HG03066 (cell line): ENCODE measurements around the gene TRIAP1.
"Not testable (repeated sequence)": the region's sequence is repeated elsewhere in the genome, so short reads cannot be mapped to it uniquely, and the experiment has no call there.

Experiments used
- ATAC-seq: cut with Tn5 transposase; IDR thresholded peaks from one replicate; pipeline ENCODE4 v1.9.1; 2021; ENCODE audit warnings: low read depth; ENCODE audit not compliant: unreplicated experiment

Gene TRIAP1

GRCh38 chr12:120469450-120470149 is 23.4 kb upstream of the TRIAP1 start, which contains the start of gene SRSF9:
TSS of gene SRSF9 (minus strand) at chr12:120469748. CDS start at chr12:120469609, 139 bp downstream.
- ATAC-seq: peak; percentile 80

DNA sequence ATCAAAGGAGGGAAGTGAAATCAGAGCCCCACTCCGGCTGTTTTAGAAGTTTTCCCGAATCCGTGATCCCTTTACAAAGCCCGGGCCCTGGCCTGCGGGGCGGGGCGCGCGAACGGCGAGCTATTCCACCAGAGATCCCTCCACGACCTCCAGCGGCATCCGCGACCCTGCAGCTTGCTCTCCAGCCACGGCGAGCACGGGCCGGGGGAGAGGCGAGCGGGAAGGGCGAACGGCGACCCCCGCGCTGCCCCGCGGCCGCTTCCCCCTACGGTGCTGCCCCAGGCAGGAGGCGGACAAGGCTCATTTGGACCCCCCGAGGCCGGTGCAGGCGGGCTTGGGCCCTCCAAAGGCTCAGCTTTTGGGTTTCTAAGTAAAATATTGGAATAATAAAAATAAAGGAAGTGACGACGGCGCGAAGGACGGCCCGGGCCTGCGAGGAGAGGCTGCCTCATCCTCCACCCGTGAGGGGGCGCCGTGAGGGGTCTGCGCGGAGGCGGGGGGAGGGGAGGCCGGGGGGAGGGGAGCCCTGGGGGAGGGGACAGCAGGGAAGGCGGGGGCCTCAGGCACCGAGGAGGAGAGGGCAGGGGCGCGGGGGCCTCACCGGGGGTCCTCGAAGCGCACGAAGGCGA is 22.8 kb upstream of the TRIAP1 start:
- peak; percentile 30 for ATAC-seq

DNA sequence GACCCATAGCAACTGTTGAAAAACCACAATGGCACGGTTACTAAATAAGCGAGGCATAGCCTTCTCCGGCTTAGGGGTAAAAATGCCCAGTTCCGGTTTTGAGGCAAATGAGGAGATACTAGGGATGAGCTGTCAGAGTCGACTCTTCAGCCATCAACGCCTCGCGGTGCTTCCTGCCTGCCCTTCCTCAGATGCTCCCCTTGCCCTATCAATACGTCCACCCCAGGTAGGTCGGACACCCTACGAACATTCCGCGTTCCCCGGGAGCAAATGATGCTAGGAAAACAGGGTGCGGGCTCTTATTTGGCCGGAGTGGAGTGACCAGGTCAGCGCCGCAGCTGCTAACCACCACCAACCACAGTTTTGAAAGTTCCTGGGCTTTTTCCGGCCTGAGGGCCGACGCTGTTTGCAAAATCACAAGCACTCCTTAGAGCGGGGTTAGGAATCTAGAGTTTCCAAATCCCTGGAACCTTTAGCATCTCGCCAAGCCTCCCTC is 22.2 kb upstream of the TRIAP1 start:
- no peak for ATAC-seq

GRCh38 chr12:120467439-120467838 is 21.3 kb upstream of the TRIAP1 start:
- no peak for ATAC-seq

- no peak for ATAC-seq
These were observed 20.6 kb upstream of the TRIAP1 start for GRCh38 chr12:120466560-120467315.

GRCh38 chr12:120465756-120466155 is 19.6 kb upstream of the TRIAP1 start:
- no peak for ATAC-seq

GRCh38 chr12:120463712-120464111 is 17.5 kb upstream of the TRIAP1 start:
- no peak for ATAC-seq

DNA sequence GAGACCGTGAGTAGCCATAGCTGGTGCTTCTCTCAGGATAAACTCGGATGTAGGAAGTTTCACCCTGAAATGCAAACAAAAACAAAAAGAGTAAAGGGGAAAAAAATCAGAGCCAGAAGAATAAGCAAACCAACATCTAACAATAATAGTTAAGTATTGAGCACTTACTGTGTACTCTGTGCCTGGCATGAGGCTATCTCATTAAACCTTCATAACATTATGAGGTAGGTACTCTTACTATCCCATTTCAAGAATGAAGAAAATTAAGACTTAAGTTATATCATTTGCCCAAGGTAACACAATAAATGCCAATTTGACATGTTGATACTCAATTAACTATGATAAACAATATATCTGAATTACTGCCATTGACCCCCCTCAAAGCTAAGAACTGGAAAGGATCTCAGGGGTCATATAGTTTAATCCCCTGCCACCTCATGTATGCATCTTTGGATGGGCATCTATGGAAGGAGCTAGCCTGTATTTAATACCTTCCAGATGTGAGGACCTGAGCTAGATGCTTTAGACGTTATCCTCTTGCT is 16.0 kb upstream of the TRIAP1 start:
- no peak for ATAC-seq

DNA sequence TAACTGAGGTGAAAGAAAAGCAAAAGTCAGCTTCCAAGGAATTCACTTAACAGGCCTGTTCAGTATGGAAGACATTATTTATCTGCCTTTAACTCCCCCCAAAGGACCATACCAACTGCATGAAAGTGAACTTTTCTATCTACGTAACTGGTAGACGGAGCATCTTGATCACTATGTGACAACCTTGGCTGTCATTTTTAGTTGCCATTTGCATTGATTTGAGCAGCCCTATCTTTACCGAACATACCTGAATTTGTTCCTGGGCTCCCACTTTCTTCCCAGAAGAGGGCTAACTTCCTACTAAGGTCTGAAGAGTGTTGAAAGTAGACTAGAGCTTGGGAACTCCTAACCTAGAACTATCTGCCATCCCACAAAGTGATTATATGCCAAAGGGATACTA is 14.0 kb upstream of the TRIAP1 start:
- ATAC-seq: no peak

DNA sequence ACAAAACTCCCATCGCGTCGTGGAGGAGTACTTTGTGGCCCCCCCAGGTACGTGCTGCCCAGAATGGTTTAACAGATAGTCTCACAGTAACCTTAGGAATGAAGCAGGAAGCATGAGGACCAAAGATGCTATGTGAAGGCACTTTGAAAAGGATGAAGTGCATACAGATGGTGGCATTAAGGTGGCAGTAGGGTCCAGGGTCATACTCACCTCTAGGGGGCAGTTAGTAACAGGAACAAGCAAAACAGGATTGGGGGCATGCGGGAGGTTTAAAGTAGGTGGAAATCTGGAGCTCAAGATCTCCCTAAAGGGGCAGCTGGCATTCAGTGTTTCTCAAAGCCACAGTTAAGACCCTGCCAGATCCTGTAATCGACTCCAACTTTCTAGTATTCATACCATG is 10.9 kb upstream of the TRIAP1 start:
- ATAC-seq: no peak

DNA sequence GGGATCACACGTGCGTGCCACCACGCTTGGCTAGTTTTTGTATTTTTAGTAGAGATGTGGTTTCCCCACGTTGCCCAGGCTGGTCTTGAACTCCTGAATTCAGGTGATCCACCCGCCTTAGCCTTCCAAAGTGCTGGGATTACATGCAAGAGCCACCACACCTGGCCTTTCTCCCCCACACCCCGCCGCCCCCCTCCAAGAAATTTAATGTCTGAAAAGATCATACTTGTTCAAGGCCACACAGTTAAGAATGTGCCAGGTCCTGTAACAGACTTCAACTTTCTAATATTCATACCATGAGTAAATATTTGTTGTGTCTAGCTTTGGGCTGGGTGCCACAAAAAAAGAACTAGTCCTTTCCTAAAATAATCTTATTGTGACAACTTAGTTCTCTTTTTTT is 9.1 kb upstream of the TRIAP1 start:
- ATAC-seq: no peak

GRCh38 chr12:120453977-120454376 is 7.8 kb upstream of the TRIAP1 start:
- no peak for ATAC-seq

DNA sequence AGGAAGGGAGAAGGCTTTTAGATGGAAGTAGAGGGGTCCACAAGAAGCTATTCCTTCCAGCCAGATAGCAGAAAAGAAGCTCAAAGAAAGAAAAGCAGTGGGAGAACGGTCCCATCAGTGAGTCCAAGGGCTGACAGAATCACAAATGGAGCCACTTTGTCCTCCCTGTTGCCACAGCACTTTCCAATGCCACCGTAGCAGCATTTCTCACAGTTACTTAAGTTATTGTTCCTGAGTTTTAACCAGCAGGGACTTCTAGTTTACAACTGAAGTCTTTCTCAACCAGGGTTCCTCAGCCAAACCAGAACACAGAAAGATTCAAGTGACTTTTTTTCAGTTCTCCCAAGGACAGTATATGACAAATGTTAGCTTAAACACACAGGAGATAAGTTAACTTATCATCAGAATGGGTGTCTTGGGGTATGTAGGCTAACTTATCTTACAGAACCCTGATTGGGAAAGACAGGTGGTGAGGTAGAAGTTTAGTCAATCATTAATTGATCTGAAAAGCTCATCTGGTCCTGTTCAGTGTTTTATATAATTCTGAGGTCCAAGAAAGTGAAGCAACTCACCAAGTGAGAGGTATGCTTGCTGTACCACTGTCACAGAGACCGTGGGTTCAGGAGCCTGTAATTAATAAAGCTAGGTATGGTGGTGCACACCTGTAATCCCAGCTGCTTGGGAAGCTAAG is 7.0 kb upstream of the TRIAP1 start:
- no peak for ATAC-seq

DNA sequence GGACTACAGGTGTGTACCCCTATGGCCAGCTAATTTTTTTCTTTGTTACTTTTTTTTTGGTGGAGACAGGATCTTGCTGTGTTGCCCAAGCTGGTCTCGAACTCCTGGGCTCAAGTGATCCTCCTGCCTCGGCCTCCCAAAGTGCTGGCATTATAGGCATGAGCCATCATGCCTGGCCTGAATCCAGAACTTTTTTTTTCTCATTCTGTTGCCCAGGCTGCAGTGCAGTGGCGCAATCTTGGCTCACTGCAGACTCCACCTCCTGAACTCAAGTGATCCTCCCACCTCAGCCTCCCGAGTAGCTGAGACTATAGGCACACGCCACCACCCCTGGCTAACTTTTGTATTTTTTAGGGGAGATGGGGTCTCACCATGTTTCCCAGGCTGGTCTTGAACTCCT is 6.3 kb upstream of the TRIAP1 start:
- not testable (repeated sequence) for ATAC-seq

DNA sequence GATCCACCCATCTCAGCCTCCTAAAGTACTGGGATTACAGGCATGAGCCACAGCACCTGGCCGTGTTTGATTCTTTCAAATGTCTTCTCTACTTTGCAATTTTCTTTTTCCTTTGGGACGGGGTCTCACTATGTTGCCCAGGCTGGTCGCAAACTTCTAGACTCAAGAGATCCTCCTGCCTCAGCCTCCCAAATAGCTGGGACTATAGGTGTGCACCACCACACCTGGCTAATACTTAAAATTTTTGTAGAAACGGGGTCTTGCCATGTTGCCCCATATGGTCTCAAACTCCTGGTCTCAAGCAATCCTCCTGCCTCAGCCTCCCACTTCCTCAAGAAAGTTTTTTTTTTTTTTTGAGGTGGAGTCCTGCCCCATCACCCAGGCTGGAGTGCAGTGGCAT is 1.8 kb upstream of the TRIAP1 start:
- ATAC-seq: no peak

DNA sequence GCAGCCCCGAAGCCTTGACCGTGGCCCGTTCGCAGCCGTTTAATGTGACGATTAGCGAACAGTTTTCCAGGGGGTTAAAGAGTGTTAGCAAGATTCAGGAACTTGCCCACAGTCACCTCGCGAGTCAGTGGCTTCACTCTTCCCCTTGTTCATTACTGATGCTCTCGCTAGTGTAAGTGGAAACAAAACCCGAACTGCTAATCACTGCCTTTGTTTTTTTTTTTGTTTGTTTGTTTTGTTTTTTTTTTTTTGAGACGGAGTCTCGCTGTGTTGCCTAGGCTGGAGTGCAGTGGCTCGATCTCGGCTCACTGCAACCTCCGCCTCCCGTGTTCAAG is 627 bp upstream of the TRIAP1 start:
- ATAC-seq: not testable (repeated sequence)

DNA sequence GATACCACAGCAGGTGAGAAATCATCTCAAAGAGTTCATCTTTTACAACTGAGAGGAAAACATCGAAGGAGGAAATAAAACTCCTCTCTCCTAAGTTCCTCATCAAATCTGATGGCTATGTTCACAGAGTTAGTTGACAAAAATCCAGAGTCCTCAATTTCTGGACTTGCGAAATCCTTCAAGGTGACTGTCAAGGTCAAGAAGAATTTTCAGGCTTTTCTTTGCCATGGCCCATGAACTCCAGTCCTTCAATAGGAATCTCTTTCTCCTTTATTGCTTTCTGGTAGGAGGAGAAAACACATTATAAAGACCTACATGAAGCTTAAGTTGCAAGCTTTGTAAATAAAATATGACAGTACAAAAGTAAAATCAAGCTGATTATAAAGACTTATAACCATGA is 1.5 kb downstream of the TRIAP1 start:
- no peak for ATAC-seq

- ATAC-seq: no peak
These were observed 6.4 kb downstream of the TRIAP1 start for GRCh38 chr12:120439646-120440247.

DNA sequence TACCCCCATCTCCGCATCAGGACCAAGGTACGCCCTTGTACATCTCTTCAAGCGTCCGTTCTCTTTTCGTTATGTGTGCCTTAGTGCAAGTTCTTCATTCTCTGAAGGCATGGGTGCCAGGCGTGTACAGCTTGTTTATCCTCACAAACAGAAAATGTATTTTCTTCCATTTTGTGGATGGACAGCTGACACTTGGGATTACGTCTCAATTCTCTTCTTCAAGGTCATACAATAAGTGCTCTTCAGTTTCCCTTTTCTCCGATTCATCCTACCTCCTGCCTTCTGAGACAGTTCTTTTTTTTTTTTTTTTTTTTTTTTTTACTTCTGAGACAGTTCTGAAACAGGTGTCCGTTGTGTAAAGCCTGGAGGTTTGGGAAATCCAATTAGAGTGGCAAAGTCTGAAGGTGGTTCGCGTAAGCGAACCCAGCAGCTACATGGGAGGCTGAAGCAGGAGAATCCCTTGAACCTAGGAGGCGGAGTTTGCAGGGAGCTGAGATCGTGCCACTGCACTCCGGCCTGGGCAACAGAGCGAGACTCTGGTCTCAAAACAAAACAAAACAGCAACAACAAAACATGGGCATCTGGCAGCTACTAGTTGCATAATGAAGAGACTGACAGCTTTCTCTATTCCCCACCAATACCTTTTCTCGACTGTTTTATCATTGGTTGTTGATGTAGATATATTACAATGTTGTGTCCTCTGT is 7.5 kb downstream of the TRIAP1 start:
- peak; percentile 8 for ATAC-seq
